HT-29 (cell line): ENCODE results near the gene DNAJC4. TPM values are rescaled to one million over a fixed set of nuclear protein-coding genes. Genes with fewer than 3 reads are reported as not detected.

Source experiments
- DNase-seq: peaks from one replicate; pipeline ENCODE4 v3.0.0-alpha.2; 2015; ENCODE audit warnings: low spot score
- total RNA-seq: library from RNA; depleted of rRNA; stranded (reverse); fragments of >200 nt; shearing (Covaris generic); gene quantifications from 2 replicates; pipeline ENCODE4 v1.2.3, GENCODE V29; 2014

Gene DNAJC4
- total RNA-seq, 1 experiment from 2014 or later = 23.5 TPM

DNA sequence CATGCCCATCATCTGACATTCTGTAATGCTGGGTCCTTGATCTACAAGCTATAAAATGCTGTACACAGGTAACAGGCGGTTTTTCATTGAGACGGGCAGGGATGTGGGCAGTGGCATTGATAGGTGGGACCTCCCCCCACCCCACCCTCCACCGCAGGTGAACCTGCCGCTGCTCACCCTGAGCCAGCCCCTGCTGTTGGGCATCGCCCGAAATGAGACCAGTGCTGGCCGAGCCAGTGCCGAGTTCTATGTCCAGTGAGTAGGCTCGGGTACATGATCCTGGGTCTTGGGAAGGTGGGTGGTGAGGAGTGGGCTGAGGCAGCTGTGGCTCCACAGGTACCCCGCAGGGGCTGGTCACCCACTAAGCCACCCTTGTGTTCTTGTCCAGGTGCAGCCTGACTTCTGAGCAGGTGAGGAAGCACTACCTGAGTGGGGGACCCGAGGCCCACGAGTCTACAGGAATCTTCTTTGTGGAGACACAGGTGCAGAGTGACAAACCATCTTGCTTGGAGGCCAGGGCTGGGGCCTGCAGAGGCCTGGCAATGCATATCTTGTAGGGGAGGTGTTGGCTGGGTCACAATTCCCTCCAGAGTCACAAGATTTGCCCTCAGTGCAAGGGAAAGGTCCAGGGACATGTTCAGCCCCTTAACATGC is 1.1 kb upstream of the DNAJC4 start:
- DNase-seq = no peak

DNA sequence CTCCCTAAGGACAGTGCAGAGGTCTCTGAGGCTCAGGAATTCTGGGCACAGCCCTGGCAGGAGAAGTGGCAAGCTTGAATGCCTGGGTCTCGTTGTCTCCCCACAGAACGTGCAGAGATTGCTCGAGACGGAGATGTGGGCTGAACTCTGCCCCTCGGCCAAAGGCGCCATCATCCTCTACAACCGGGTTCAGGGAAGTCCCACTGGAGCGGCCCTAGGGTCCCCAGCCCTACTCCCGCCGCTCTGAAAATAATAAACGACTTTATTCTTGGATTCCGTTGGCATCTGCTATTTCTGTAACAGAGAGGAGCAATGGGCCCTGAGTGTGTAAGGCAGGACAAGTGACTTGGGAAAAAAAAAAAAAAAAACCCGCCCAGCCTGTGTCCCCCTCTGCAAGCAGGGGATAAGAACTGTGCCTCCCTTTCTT is 591 bp upstream of the DNAJC4 start:
- no peak for DNase-seq

DNA sequence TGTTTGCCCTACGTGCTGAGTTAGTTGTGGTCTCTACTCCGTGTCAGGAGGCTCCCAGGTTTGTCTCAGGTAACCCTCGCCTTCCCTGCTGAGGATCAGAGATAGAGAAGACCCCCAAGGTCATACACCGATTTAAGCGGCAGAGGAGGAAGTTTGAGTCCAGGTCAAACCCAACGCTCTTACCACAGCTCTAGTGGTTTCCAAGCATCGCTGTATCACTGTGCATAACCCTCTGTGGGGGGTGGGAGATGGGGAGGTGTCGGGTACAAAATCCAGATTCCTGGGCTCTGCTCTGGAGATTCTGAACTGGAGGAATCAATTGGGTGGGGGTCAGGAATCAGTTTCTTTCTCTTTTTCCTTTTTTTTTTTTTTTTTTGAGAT is 627 bp downstream of the DNAJC4 start:
- DNase-seq = no peak

DNA sequence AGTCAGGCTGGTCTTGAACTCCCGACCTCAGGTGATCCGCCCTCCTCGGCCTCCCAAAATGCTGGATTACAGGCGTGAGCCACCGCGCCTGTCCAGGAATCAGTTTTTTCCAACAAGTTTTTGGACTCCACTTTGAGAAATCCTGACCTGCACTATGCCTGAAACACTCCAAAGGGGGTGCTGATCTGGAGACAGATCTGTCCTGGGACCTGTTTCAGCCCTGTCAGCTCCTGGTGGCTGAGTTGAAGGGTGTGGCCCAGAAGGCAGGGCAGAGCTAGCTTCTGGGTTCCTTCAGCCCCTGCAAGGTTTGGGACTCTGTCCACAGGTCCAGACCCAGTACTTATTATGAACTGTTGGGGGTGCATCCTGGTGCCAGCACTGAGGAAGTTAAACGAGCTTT is 1.2 kb downstream of the DNAJC4 start:
- DNase-seq = no peak

DNA sequence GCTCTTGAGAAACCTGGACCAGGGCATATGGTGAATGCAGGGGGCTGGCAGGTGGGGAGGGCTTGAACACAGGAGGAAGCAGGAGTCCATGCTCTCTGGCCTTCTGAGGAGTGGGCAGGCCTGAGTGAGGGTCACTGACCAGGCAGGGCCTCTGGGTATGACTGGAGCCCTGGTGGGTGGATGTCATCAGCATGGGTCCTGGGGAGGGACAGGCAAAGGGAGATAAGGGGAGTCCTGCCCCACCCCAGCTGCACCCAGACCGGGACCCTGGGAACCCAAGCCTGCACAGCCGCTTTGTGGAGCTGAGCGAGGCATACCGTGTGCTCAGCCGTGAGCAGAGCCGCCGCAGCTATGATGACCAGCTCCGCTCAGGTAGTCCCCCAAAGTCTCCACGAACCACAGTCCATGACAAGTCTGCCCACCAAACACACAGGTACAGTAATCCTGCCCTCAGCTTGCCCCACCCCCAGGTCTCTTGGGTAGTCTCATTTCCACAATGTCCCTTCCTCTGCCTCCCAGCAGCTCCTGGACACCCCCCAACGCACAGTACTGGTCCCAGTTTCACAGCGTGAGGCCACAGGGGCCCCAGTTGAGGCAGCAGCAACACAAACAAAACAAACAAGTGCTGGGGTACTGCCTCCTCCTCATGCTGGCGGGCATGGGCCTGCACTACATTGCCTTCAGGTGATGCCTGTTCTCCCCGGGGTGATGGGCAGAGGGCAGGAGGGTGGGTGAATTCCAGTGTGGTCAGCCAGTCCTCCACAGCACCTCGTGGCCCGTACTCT is 2.0 kb downstream of the DNAJC4 start:
- no peak for DNase-seq

DNA sequence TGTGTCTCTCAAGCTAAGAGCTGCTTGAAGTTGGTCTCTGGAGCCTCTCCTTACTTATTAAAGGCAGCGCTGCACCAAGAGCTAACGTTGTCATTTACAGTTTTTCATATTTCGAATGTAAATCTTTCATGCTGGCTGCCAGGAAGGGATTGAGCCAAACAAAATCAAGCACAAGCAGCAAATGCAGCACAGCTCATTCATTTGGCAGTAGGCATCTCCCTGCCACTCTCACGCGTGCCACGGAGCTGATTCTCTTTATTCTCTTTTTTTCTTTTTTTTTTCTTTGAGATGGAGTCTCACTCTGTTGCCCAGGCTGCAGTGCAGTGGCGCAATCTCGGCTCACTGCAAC is 2.6 kb downstream of the DNAJC4 start:
- DNase-seq = no peak

DNA sequence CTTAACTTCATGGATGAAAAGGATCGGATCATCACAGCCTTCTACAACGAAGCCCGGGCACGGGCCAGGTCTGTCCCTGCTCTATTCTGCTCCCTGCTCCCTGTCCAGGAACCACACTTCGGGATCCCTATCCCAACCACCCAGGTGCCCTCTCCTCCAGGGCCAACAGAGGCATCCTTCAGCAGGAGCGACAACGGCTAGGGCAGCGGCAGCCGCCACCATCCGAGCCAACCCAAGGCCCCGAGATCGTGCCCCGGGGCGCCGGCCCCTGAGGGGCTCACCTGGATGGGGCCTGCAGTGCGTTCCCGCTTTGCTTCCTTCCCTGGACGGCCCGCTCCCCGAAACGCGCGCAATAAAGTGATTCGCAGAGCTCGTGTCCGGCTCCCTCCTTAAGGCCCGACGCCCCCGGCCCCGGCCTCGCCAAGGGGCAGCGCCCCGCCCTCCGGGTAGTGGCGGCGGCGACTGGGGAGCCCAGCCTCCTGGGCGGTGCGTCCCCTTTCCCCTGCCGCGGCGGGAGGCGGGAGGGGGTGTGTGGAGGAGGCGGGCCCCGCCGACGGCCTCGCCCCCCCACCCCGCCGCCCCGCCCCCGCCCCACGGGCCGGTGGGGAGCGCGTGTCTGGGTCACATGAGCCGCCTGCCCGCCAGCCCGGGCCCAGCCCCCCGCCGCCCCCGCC is 3.7 kb downstream of the DNAJC4 start, which contains the start of gene VEGFB:
VEGFB (plus strand) TSS at position 672 of the 674 bp plus-strand sequence. CDS start 250 bp downstream, outside the sequence.
- peak; percentile 44 for DNase-seq

DNA sequence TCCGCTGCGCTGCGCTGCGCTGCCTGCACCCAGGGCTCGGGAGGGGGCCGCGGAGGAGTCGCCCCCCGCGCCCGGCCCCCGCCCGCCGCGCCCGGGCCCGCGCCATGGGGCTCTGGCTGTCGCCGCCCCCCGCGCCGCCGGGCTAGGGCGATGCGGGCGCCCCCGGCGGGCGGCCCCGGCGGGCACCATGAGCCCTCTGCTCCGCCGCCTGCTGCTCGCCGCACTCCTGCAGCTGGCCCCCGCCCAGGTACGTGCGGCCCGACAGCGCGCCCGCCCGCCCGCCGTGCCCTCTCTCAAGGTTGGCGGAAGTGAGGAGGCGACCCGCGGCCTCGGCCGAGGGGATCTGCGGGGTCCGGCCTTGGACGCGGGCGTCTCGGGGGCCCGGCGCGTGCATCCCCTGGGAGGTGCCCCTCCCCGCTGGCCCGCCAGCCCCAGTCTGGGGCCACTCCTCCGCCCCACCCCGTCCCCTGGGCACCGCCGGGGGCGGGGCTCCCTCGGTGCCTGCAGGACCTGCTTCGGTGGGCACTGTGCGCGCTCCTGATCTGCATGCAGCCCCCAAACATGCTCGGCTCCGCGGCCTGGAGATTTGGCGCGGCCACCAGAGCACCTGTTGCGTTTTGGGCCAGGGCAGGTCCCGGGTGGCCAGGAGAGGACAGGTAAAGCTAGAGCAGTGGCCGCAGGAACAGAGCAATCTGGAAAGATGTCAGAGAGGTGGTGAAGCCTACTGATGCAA is 4.5 kb downstream of the DNAJC4 start:
- peak; percentile 51 for DNase-seq

DNA sequence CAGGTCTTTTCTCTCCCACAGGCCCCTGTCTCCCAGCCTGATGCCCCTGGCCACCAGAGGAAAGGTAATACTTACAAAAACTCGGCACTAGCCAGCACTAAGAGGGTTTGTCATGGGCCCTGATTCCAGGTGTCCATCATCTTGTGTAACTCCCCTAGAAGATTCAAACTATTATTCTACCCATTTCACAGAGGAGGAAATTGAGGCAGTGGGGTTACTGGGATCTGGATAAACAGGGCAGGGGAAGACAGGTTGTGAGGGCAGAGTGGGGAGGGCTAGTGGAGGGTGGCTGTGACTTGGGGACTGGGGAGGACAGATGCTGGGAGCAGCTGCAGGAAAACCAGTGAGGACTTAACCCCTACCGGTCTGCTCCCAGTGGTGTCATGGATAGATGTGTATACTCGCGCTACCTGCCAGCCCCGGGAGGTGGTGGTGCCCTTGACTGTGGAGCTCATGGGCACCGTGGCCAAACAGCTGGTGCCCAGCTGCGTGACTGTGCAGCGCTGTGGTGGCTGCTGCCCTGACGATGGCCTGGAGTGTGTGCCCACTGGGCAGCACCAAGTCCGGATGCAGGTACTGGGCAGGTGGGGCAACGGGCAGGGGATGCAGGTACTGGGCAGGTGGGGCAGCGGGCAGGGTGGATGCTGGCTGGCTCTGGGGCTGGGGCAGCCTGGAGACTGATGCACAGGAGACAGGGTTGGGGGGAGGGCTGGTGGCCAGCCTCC is 5.3 kb downstream of the DNAJC4 start:
- DNase-seq = no peak

DNA sequence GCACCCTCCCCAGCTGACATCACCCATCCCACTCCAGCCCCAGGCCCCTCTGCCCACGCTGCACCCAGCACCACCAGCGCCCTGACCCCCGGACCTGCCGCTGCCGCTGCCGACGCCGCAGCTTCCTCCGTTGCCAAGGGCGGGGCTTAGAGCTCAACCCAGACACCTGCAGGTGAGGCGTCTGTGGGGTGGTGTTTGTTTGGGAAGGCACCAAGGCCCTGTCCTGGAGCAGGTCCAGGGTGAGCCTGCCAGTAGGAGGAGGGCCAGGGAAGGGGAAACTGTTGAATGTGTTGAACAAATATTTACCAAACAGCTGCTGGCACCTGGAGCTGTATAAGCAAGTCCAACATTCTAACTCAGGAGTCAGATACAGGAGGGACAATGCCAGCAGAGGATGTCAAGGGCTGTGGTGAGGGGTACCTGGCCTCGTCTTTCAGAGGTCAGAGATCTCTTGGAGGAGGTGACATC is 7.2 kb downstream of the DNAJC4 start:
- DNase-seq = peak; percentile 98

DNA sequence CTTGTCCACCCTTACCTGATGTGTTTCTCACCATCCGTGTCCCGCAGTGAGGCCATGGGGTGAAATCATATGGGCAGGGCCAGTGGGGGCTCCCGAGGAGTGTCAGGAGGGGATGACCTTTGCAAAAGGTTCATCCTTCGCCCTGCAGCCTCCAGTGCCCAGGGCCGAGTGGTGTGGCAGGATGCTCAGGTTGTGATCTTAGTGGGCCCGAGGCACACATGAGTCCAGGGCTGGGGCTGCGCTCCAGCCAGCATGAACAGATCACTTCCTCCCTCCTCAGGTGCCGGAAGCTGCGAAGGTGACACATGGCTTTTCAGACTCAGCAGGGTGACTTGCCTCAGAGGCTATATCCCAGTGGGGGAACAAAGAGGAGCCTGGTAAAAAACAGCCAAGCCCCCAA is 7.7 kb downstream of the DNAJC4 start:
- no peak for DNase-seq

DNA sequence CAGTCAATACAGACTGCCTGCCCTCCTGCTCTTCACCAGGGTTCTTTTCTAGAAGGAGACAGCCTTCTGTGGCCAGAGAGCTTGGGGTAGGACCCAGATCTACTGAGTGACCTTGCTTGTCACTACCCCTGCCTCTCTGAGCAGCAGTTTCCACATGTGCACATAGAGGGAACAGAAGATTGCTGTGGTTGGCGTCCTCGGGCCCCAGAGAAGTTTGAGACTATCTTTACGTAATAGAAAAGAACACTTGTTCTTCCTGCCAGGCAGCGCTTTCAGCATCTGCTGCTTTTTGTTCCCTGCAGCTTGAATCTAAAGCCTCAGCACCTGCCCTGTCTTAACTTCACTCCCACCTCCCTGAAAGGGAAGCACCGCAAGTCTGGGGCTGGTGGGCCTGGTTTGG is 8.7 kb downstream of the DNAJC4 start:
- no peak for DNase-seq

DNA sequence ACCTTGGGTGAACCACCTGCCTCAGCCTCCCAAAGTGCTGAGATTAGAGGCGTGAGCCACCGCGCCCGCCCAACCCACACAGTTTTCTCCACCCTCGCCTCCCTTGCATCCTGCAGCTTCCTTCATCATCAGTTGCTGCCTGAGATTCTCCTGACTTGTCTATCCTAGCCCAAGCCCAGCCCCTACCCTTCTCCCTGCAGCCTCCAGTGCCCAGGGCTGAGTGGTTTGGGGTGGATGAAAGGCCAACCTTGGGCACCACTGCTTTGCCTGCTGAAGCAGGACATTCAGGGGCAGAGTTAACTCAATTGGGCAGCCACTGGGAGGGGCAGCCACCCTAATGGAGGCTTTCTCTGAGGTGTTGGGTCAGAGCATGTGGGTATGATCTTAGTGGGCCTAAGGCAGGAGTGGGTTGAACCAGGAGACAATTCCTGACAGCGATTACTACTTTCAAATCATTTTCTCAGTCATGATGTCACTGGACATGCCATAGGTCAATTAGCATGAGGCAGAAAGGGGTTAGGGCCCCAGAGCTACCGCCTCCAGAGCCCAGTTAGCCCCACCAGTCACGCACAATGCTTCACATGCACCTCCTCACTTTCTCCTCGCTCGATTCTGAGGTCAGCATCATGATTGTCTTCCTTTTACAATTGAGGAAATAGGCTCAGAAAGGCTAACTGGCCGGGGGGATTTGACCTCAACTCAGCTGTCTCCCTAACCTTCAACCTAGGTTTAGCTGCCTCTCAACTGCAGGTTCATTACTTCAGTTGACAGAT is 9.5 kb downstream of the DNAJC4 start:
- no peak for DNase-seq

DNA sequence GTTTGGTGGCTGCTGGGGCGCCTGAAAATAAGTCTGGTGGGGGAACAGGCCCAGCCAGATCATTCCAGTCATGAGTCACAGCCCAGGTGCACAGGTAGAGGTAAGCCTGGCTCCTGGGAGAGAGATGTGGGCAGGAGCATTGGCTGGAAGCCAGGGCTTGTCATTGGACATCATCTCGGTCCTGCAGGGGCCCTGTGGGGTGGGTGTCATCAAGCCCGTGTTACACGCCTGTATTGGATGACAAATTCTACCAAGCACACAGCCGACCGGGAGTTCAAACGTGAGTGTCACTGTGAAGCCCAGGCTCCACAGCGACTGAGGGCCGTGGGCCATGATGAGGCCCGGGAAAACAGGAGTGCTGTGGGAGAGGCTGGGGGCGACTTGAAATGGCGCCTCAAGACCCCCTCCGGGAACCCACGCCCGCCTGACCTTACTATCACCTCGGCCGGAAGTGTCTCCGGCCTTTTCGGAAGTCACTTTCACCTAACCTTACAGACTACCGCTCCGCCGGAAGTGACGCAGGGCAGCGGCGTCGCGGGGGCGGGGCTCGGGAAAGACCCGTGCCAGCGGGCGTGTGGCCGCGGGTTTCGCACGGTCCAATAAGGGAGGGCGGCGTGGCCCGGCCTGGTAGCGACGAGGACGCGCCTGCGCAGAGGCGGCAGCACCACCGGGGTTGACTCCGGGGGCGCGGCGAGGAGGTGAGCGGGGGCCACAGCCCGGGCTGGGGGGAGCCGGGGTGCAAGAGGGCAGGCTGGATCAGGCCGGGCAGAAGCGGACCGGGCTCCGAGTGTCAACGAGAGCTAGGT is 10.3 kb downstream of the DNAJC4 start, which contains the start of gene FKBP2:
FKBP2 (plus strand) TSS at position 661 of the 806 bp plus-strand sequence. CDS start 1,293 bp downstream, outside the sequence.
- DNase-seq = peak; percentile 99

DNA sequence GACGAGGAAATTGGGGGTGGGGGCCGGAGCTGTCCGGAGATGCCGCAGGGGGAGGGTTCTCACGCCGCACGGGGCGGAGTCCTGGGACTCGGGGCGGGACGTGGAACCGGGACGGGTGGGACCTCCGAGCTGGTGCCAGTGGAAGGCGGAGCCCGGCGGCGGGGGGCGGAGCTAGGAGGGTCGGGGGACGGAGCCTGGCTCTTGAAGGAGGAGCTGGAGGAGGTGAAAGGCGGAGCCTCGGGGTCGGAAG is 10.8 kb downstream of the DNAJC4 start:
- DNase-seq = peak; percentile 100

DNA sequence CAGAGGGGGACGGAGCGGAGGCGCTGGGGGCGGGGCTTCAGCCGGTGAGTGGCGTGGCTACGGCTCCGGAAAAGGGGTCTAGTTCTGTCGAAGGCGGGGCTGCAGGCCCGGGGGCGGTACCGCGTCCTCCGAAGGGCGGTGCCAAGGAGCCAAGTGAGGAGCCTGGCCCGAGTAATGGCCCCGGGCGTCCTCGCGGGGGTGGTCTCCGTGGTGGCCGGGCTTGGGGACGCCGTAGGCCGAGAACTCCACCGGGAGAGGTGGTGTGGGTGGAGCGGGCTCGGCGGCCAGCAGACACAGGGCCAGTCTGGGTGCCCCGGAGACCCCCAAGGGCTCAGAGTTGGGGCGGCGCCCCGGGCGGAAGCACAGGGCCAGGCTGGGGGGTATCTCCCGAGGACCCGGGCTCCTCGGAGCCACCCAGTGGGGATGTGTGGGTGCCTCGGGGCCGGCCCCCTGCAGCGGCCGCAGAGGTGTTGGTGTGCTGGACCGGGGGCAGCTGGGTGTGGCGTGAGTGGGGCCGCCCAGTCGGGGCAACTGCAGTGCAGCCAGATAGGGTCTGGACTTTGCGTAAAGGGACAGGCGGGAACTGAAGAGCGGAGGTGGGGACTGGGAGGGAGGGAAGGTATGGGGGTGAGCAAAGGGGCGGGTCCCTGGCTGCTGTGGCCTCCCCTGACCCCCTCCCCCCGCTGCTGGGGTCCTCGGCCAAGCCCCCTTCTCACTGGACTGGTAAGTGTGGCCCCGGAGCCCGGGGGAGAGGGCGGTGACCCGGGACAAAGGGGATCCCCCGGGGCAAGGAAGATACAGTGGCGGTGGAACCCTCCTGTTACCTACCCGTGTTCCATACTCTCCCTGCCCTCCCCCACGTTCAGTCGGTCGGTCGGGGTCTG is 11.4 kb downstream of the DNAJC4 start:
- peak; percentile 46 for DNase-seq

DNA sequence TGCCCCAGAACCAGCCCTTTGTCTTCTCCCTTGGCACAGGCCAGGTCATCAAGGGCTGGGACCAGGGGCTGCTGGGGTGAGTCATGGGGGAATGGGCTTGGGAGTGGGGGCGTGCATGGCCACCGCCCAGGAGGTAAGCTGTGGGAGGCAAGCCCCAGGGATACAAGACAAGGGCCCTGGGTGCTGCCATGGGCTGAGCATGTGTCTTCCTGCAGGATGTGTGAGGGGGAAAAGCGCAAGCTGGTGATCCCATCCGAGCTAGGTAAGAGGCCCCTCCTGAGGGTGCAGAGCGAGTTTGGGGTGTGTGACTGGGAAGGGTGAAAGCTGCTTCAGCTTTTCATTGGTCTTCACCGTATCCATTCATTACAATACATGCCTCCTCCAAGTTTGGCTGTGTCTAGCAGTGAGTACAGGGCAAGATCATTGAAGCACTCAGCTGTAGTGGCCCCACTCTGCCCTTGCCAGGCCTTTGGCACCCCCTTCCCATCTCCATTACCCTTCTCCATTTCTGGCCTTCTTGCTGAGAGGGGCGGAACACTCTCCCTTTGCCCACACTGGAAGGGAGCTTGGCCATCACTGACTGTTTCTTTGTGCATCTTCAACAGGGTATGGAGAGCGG is 13.0 kb downstream of the DNAJC4 start:
- no peak for DNase-seq

DNA sequence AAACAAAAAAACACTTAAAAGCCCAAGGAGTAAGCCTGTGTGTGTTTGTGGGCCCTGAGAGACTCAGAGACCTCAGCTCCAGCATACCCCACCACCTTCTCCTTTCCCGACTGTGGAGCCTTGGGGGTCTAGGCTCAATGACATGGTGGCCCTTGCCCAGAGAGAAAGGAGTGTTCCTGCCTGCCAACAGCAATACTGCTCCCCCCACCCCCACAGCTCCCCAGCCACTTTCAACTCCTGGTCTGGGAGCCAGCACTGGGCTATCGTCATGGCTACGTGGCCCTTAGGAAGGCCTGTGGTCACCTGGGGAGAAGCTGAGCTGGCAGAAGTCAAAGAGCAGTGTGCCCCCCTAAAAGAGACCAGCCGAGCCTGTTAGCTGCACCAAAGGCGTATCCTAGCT is 13.8 kb downstream of the DNAJC4 start:
- no peak for DNase-seq
